ENCODE data around the gene CASZ1.

CASZ1 gene

GRCh38 chr1:10761503-10762152 lies 34.8 kb downstream of the CASZ1 start:
- Histone ChIP-seq H3K36me3 (no peaks in the 10 kb centered on the region), H3K9me3 (no peaks in the 10 kb centered on the region), H3K27ac (no peak overlapping the region), H3K4me1 (ENCODE audit: control insufficient read depth in 1 of 2, insufficient read depth in 1 of 2, low read depth in 1 of 2, low read length in 1 of 2) (no peaks in the 10 kb centered on the region), H3K27me3 (peaks cover 7% of the 10 kb centered on the region), H3K4me3 (ENCODE audit: low read depth in 1 of 2, low read length in 1 of 2) (no peak overlapping the region)
- TF ChIP-seq CTCF (IDR thresholded peaks at IDR 0.05): no peak

- H3K27me3 ChIP-seq: peaks cover 15% of the 10 kb centered on the region
- H3K27ac ChIP-seq: no peak overlapping the region
- H3K4me1 ChIP-seq (ENCODE audit: control insufficient read depth in 1 of 2, insufficient read depth in 1 of 2, low read depth in 1 of 2, low read length in 1 of 2): no peaks in the 10 kb centered on the region
- H3K9me3 ChIP-seq: no peaks in the 10 kb centered on the region
- H3K4me3 ChIP-seq (ENCODE audit: low read depth in 1 of 2, low read length in 1 of 2): no peak overlapping the region
- TF ChIP-seq CTCF (IDR thresholded peaks at IDR 0.05): no peak
- no peaks in the 10 kb centered on the region for H3K36me3 ChIP-seq
Observed at GRCh38 chr1:10760566-10761502, 35.6 kb downstream of the CASZ1 start.

DNA sequence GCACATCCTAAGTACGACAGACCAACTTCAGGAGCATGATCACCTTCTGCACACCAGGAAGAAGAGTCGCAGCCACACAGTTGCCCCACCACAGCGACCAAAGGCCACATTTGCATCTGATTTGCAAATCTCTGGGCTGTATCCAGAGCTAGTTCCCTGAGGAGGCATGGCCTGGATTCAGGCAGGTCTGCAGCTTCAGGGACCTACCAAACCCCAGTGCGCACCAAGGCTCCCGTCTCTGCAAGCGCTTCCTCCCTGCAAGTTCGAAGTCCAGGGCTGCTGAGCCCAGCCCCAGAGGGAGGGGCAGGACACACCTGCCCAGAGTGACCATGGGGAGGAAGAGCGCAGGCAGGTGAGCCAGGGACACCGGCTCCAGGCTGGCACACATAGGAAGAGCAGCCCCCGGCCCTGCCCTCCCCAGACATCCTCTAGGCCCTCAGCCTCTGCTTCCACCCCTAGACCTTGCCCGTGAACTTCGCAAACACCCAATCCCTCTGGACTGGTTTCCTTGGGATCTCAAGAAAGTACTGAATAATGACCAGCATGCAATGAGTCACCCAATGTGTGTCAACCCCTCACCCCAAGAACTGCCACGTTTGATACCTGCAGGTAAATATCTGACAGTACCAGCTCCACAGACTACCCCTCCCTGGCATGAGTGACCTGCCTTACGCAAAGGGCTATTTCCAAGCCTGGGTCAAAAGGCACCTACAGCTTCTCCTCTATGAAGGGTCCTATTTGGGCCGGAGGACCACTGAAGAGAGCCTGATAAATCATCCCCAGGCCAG lies 36.8 kb downstream of the CASZ1 start:
- no peaks in the 10 kb centered on the region for H3K4me1 ChIP-seq (ENCODE audit: control insufficient read depth in 1 of 2, insufficient read depth in 1 of 2, low read depth in 1 of 2, low read length in 1 of 2)
- no peaks in the 10 kb centered on the region for H3K36me3 ChIP-seq
- peaks cover 20% of the 10 kb centered on the region for H3K27me3 ChIP-seq
- TF ChIP-seq CTCF (IDR thresholded peaks at IDR 0.05): no peak
- no peak overlapping the region for H3K4me3 ChIP-seq (ENCODE audit: low read depth in 1 of 2, low read length in 1 of 2)
- no peak overlapping the region for H3K27ac ChIP-seq
- no peaks in the 10 kb centered on the region for H3K9me3 ChIP-seq

DNA sequence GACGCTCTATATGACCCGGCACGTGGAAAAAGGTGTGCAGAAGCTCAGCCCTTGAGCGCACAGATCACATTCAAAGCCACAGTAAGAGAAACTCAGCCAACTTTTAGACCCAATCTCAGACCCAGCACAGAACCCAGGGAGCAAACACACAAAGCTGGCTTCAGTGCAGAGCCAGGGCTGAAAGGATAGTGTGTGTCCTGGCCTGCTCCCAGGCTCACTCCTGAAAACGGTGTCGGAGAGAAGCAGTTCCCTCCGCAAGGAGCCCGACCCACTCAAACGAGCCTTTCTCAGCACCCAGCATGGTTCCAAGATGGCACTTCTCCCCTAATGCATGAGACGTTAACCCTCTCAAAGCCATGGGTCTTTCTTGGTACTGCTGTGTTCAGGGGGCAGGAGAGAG lies 39.6 kb downstream of the CASZ1 start:
- Histone ChIP-seq H3K27ac (no peak overlapping the region), H3K27me3 (peaks cover 26% of the 10 kb centered on the region), H3K36me3 (no peaks in the 10 kb centered on the region), H3K9me3 (no peaks in the 10 kb centered on the region), H3K4me3 (ENCODE audit: low read depth in 1 of 2, low read length in 1 of 2) (no peak overlapping the region), H3K4me1 (ENCODE audit: control insufficient read depth in 1 of 2, insufficient read depth in 1 of 2, low read depth in 1 of 2, low read length in 1 of 2) (no peaks in the 10 kb centered on the region)
- no peak for TF ChIP-seq CTCF (IDR thresholded peaks at IDR 0.05)

GRCh38 chr1:10755970-10756521 lies 40.4 kb downstream of the CASZ1 start:
- H3K4me1 ChIP-seq (ENCODE audit: control insufficient read depth in 1 of 2, insufficient read depth in 1 of 2, low read depth in 1 of 2, low read length in 1 of 2): no peaks in the 10 kb centered on the region
- H3K9me3 ChIP-seq: no peaks in the 10 kb centered on the region
- H3K27me3 ChIP-seq: peaks cover 26% of the 10 kb centered on the region
- TF ChIP-seq CTCF (IDR thresholded peaks at IDR 0.05): no peak
- H3K4me3 ChIP-seq (ENCODE audit: low read depth in 1 of 2, low read length in 1 of 2): no peak overlapping the region
- no peaks in the 10 kb centered on the region for H3K36me3 ChIP-seq
- no peak overlapping the region for H3K27ac ChIP-seq
